GM19099 (cell line): ENCODE data around the gene CYTH2.

Experiments
- POLR2A ChIP-seq: IDR thresholded peaks from 3 replicates; pipeline ENCODE4 v1.6.1; 2011; ENCODE audit warnings: low read depth; ENCODE audit not compliant: insufficient read length; ENCODE audit errors: extremely low read depth

CYTH2 gene

DNA sequence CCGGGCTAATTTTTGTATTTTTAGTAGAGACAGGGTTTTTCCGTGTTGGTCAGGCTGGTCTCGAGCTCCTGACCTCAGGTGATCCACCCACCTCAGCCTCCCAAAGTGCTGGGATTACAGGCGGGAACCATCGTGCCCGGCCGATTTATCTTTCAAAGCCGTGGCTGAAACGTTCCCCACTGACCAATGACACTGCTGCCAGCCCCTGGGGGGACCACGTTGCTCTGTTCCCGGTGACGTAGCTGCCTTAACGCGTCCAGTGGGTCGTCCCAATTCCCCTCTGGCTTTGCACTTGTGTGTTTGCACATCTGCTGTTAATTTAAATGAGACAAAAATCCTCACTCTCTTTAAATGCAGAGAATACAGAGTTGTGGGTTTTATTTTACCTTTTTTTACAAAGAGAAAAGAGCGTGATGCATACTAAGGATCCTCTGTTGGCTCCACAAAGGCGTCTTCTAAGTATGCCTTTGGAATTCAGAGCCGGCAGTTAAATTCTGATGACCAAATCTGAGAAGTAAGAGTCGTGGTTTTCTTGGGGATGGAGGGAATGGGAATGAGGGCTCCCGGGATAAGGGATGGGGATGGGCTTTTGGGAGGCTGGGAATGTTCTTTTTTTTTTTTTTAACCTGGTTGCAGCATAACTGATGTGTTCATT, 61.0 kb downstream of the CYTH2 start:
- TF ChIP-seq POLR2A: no peak

DNA sequence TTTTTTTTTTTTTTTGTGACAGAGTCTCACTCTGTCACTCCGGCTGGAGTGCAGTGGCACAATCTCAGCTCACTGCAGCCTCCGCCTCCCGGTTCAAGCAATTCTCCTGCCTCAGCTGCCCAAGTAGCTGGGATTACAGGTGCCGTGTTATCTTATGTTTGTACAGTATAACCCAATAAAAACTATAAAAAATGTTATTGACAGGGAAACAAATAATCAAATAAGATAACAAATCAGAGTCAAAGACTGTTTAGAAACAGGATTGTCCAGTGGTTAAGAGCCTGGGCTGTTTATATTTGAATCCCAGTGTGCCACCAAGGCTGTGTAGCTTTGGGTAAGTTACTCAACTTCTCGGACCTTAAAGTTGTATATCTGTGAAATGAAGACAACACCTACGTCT, 61.6 kb downstream of the CYTH2 start:
- no peak for TF ChIP-seq POLR2A
